SK-N-MC (cell line): Measurements from ENCODE around the gene FOXD4L3.
"Not testable (repeated sequence)": the region's sequence is repeated elsewhere in the genome, so short reads cannot be mapped to it uniquely, and the experiment has no call there.

Experiments
- EZH2 ChIP-seq: fragments of 200-600 bp; sonication (generic); IDR thresholded peaks from one replicate; pipeline ENCODE4 v1.6.1; 2017; ENCODE audit warnings: antibody characterized with exemption
- POLR2AphosphoS5 ChIP-seq: IDR thresholded peaks from 2 replicates; pipeline ENCODE4 v1.6.1; 2012; ENCODE audit warnings: mild to moderate bottlenecking, low read depth, low read length, borderline replicate concordance

DNA sequence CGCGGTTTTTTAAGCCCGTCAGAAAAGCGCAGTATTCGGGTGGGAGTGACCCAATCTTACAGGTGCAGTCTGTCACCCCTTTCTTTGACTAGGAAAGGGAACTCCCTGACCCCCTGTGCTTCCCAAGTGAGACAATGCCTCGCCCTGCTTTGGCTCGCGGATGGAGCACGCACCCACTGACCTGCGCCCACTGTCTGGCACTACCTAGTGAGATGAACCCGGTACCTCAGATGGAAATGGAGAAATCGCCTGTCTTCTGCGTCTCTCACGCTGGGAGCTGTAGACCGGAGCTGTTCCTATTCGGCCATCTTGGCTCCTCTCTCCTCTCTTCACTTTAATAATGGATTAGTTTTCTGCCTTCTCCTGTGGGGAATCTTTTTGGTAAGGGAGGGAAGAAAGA lies 21.6 kb upstream of the FOXD4L3 start:
- TF ChIP-seq POLR2AphosphoS5, EZH2: not testable (repeated sequence)
